T-cell (primary cell): ENCODE results near the gene EIF1AD. TPM values are rescaled to one million over a fixed set of nuclear protein-coding genes. Genes with fewer than 3 reads are reported as not detected.
A peak's percentile ranks its signal among the peaks of the same experiment; 100 is the strongest.

ENCODE experiments used
- ATAC-seq, 4 experiments: fragments of 200-7000 bp in 3 of 4; fragments of 150-1000 bp in 1 of 4; cut with Tn5 transposase; replicated peaks in 1 of 4; 1 replicate in 3 of 4; 2 replicates in 1 of 4; pipeline ENCODE4 v1.10.0; 2021; ENCODE audit warnings: moderate library complexity in 3 of 4, mild to moderate bottlenecking in 2 of 4, moderate number of reproducible peaks in 1 of 4
- CTCF ChIA-PET, 2 donors: fragments of 300-600 bp; sonication (Branson Sonifier 250); formaldehyde crosslinking; loops; one replicate each; lab custom pipeline; 2022; ENCODE audit warnings: antibody characterized with exemption in 2 of 2; lab: Charles Lee
- POLR2A ChIA-PET, 2 donors: fragments of 300-600 bp; sonication (Branson Sonifier 250); formaldehyde crosslinking; loops; one replicate each; lab custom pipeline; 2022; ENCODE audit warnings: antibody characterized with exemption in 2 of 2; lab: Charles Lee
- DNase-seq, 35 experiments: peaks; one replicate each; pipeline versions ENCODE4 v3.0.0 to v3.0.0-alpha.2; 2013 to 2023
- H3K27ac ChIP-seq: one replicate; pipeline ENCODE4 v1.5.1; 2013; ENCODE audit warnings: low read length
- H3K27me3 ChIP-seq, 2 experiments: replicated peaks in 1 of 2; 1 replicate in 1 of 2; 2 replicates in 1 of 2; pipeline versions ENCODE4 v1.6.1 to v1.7.0; 2013; ENCODE audit warnings: low read length in 1 of 2, mixed read lengths in 1 of 2; ENCODE audit not compliant: control insufficient read depth in 2 of 2, insufficient read depth in 2 of 2; ENCODE audit errors: extremely low read depth in 1 of 2
- H3K36me3 ChIP-seq, 2 donors: 1 replicate in 1 of 2; 2 replicates in 1 of 2; pipeline versions ENCODE4 v1.6.1 to v1.7.0; 2013; ENCODE audit warnings: low read length in 1 of 2; ENCODE audit not compliant: control insufficient read depth in 2 of 2, insufficient read depth in 1 of 2; ENCODE audit errors: extremely low read depth in 1 of 2
- H3K4me1 ChIP-seq, 2 experiments: 1 replicate in 1 of 2; 2 replicates in 1 of 2; pipeline versions ENCODE4 v1.6.1 to v1.7.0; 2013; ENCODE audit warnings: low read length in 2 of 2, mixed read lengths in 1 of 2; ENCODE audit not compliant: insufficient read depth in 2 of 2, control insufficient read depth in 1 of 2; ENCODE audit errors: extremely low read depth in 1 of 2
- H3K4me3 ChIP-seq, 2 donors: 1 replicate in 1 of 2; 2 replicates in 1 of 2; pipeline versions ENCODE4 v1.5.1 to v1.7.0; 2013; ENCODE audit warnings: mild to moderate bottlenecking in 2 of 2, low read length in 1 of 2, moderate library complexity in 1 of 2; ENCODE audit not compliant: control insufficient read depth in 1 of 2; ENCODE audit errors: extremely low read depth in 1 of 2
- H3K9me3 ChIP-seq: 2 replicates; pipeline ENCODE4 v1.7.0; 2013
- H3K27ac Mint-ChIP-seq, 2 donors: one replicate each; pipeline ENCODE4 v1.8.0; 2020 to 2021; ENCODE audit warnings: mild to moderate bottlenecking in 2 of 2, mixed read lengths in 2 of 2
- H3K27me3 Mint-ChIP-seq, 2 donors: one replicate each; pipeline ENCODE4 v1.8.0; 2021 to 2022; ENCODE audit warnings: mixed read lengths in 2 of 2
- H3K36me3 Mint-ChIP-seq: one replicate; pipeline ENCODE4 v1.8.0; 2021; ENCODE audit warnings: mixed read lengths
- H3K4me1 Mint-ChIP-seq, 3 donors: one replicate each; pipeline ENCODE4 v1.8.0; 2020 to 2022; ENCODE audit warnings: mixed read lengths in 3 of 3, mild to moderate bottlenecking in 1 of 3
- H3K4me3 Mint-ChIP-seq, 3 donors: one replicate each; pipeline ENCODE4 v1.8.0; 2020 to 2022; ENCODE audit warnings: mild to moderate bottlenecking in 3 of 3, mixed read lengths in 3 of 3, moderate library complexity in 3 of 3
- H3K9me3 Mint-ChIP-seq, 3 donors: one replicate each; pipeline ENCODE4 v1.8.0; 2020 to 2022; ENCODE audit warnings: mixed read lengths in 3 of 3
- WGBS: methylation state at CpG from one replicate; pipeline ENCODE4 v1.1.5; 2013; ENCODE audit warnings: missing lambda C conversion rate; ENCODE audit not compliant: insufficient coverage; 5-methylcytosine and 5-hydroxymethylcytosine counted together
- total RNA-seq, 35 experiments: library from RNA in 6 of 35; stranded (reverse) in 6 of 35; fragments of 120-200 nt in 1 of 35; gene quantifications; one replicate each; pipeline versions ENCODE4 v1.2.1 to v1.2.4 and lab custom pipeline; 2013 to 2026

The EIF1AD gene
- total RNA-seq, 5 donors from 2014 or later (not counting 1 experiment from before 2014, with no cell fraction given): 50.7 to 114 (median 58.8) TPM

DNA sequence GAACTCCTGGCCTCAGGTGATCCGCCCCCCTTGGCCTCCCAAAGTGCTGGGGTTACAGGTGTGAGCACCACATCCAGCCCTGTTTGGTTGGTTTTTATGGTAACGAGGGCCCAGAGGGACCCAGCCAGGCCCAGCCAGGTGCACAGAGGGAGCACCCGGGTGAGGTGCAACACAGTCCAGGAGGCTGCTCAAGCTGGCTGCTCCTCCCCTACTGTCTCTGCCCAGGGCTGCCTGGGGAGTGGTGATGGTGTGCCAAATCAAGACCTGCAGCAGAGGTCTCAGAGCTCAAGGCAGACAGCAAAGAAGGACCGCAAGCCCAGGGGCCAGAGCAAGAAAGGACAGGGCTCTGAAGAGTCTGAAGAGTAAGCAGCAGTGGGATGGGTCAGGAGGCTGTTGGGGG, 55.3 kb downstream of the EIF1AD start:
- ChIA-PET CTCF (no interaction called here), POLR2A (no interaction called here)
- Mint-ChIP-seq H3K4me1 (peaks cover 0 to under 1% (median 0%) of the 10 kb centered on the region in 3 donors), H3K27me3 (no peaks in the 10 kb centered on the region), H3K36me3 (no peaks in the 10 kb centered on the region), H3K9me3 (no peaks in the 10 kb centered on the region), H3K4me3 (no peak overlapping the region), H3K27ac (no peak overlapping the region)
- H3K9me3 ChIP-seq: no peaks in the 10 kb centered on the region
- WGBS: 75% methylated on average over 3 of the region's 4 CpGs
- no peaks in the 10 kb centered on the region for H3K36me3 ChIP-seq
- no peak overlapping the region for H3K27ac ChIP-seq
- no peak overlapping the region for H3K4me3 ChIP-seq
- no peak for DNase-seq
- no peaks in the 10 kb centered on the region for H3K4me1 ChIP-seq
- ATAC-seq: peak in 1 of 4 experiments; percentile 6
- H3K27me3 ChIP-seq: peaks cover 0 to 3% of the 10 kb centered on the region in 2 experiments

Other genes starting within 250 kb of the EIF1AD start
- 10 to 100 TPM; 17.7 to 31.6 (median 30.1) TPM for gene AP5B1, start 221.2 kb downstream of the EIF1AD start, total RNA-seq
- under 1 TPM in 2 of 5 donors, not detected in 3; 0.12 to 0.13 TPM for gene OVOL1, start 215.1 kb downstream of the EIF1AD start, total RNA-seq
- gene SNX32, start 168.2 kb downstream of the EIF1AD start, total RNA-seq: 1 to 10 TPM in 4 of 5 donors, under 1 TPM in 1; 0.26 to 1.4 (median 1.2) TPM
- gene CFL1, start 144.0 kb downstream of the EIF1AD start, total RNA-seq: 100 to 1,000 TPM; 584 to 761 (median 636) TPM
- 100 to 1,000 TPM in 2 of 5 donors, 10 to 100 TPM in 3; 55.5 to 118 (median 95.6) TPM for gene MUS81, start 141.7 kb downstream of the EIF1AD start, total RNA-seq
- 10 to 100 TPM in 3 of 5 donors, 1 to 10 TPM in 2; 7.0 to 14.1 (median 10.2) TPM for gene EFEMP2, start 129.4 kb downstream of the EIF1AD start, total RNA-seq
- gene CTSW, start 122.3 kb downstream of the EIF1AD start, total RNA-seq: 100 to 1,000 TPM in 1 of 5 donors, 10 to 100 TPM in 4; 45.3 to 127 (median 66.4) TPM
- gene FIBP, start 113.7 kb downstream of the EIF1AD start, total RNA-seq: 10 to 100 TPM; 30.2 to 47.1 (median 39.2) TPM
- 10 to 100 TPM; 20.3 to 39.0 (median 37.4) TPM for gene CCDC85B, start 111.5 kb downstream of the EIF1AD start, total RNA-seq
- gene FOSL1, start 101.8 kb downstream of the EIF1AD start, total RNA-seq: 1 to 10 TPM in 2 of 5 donors, under 1 TPM in 3; 0.49 to 1.6 (median 0.65) TPM
- 10 to 100 TPM; 20.5 to 66.7 (median 63.3) TPM for gene C11orf68, start 83.1 kb downstream of the EIF1AD start, total RNA-seq
- 100 to 1,000 TPM in 3 of 5 donors, 10 to 100 TPM in 2; 56.3 to 122 (median 107) TPM for gene DRAP1, start 82.7 kb downstream of the EIF1AD start, total RNA-seq
- gene TSGA10IP, start 56.7 kb downstream of the EIF1AD start, total RNA-seq: not detected
- 10 to 100 TPM; 70.9 to 95.2 (median 89.9) TPM for gene SART1, start 40.4 kb downstream of the EIF1AD start, total RNA-seq
- gene BANF1, start 346 bp upstream of the EIF1AD start, total RNA-seq: 100 to 1,000 TPM in 1 of 5 donors, 10 to 100 TPM in 4; 70.9 to 101 (median 82.6) TPM
- not detected for gene CST6, start 9.9 kb upstream of the EIF1AD start, total RNA-seq
- gene CATSPER1, start 24.3 kb upstream of the EIF1AD start, total RNA-seq: not detected
- gene GAL3ST3, start 47.0 kb upstream of the EIF1AD start, total RNA-seq: under 1 TPM in 1 of 5 donors, not detected in 4; 0.18 TPM
- gene SF3B2, start 50.2 kb upstream of the EIF1AD start, total RNA-seq: 100 to 1,000 TPM; 189 to 264 (median 224) TPM
- 100 to 1,000 TPM; 222 to 268 (median 236) TPM for gene PACS1, start 68.1 kb upstream of the EIF1AD start, total RNA-seq